Activated CD8-positive, alpha-beta memory T cell treated with anti-CD3 and anti-CD28 coated beads, Interleukin-2, amount 10 ng/mL, durations not matched to agents 7 days and 5 days (primary cell): ENCODE results near the gene ETV6. TPM values are rescaled to one million over a fixed set of nuclear protein-coding genes. Genes with fewer than 3 reads are reported as not detected.
"Not testable (repeated sequence)": the region's sequence is repeated elsewhere in the genome, so short reads cannot be mapped to it uniquely, and the experiment has no call there.

Source experiments
- ATAC-seq: fragments of 150-1000 bp; cut with Tn5 transposase; one replicate; pipeline ENCODE4 v1.10.0; 2021; ENCODE audit warnings: moderate library complexity
- CTCF ChIA-PET: fragments of 350-600 bp; sonication (Branson Sonifier 250); formaldehyde crosslinking; loops from one replicate; lab custom pipeline; 2021; ENCODE audit warnings: antibody characterized with exemption; lab: Charles Lee
- DNase-seq: peaks from one replicate; pipeline ENCODE4 v3.0.0-alpha.2; 2020
- H3K27ac Mint-ChIP-seq: one replicate; pipeline ENCODE4 v1.8.0; 2021; ENCODE audit warnings: mild to moderate bottlenecking, mixed read lengths
- H3K27me3 Mint-ChIP-seq: one replicate; pipeline ENCODE4 v1.8.0; 2021; ENCODE audit warnings: mixed read lengths
- H3K36me3 Mint-ChIP-seq: one replicate; pipeline ENCODE4 v1.8.0; 2021; ENCODE audit warnings: mild to moderate bottlenecking, mixed read lengths
- H3K4me1 Mint-ChIP-seq: one replicate; pipeline ENCODE4 v1.8.0; 2021; ENCODE audit warnings: mixed read lengths
- H3K4me3 Mint-ChIP-seq: one replicate; pipeline ENCODE4 v1.8.0; 2021; ENCODE audit warnings: mild to moderate bottlenecking, moderate library complexity, mixed read lengths
- H3K9me3 Mint-ChIP-seq: one replicate; pipeline ENCODE4 v1.8.0; 2022; ENCODE audit warnings: low read depth, mixed read lengths
- total RNA-seq, 2 experiments: library from RNA; stranded (reverse); gene quantifications; one replicate each; pipeline ENCODE4 v1.2.3, GENCODE V29; 2021

The ETV6 gene
- total RNA-seq, 2 experiments from 2014 or later = 29.4 to 32.6 TPM

GRCh38 chr12:11906286-11906935 lies 256.9 kb downstream of the ETV6 start:
- Mint-ChIP-seq H3K4me3 (no peak overlapping the region), H3K36me3 (peaks cover 15% of the 10 kb centered on the region), H3K27ac (no peak overlapping the region), H3K4me1 (peaks cover 24% of the 10 kb centered on the region), H3K9me3 (peaks cover 3% of the 10 kb centered on the region), H3K27me3 (peaks cover 4% of the 10 kb centered on the region)
- ATAC-seq (no peak), DNase-seq (no peak)
- CTCF ChIA-PET = no interaction called here

DNA sequence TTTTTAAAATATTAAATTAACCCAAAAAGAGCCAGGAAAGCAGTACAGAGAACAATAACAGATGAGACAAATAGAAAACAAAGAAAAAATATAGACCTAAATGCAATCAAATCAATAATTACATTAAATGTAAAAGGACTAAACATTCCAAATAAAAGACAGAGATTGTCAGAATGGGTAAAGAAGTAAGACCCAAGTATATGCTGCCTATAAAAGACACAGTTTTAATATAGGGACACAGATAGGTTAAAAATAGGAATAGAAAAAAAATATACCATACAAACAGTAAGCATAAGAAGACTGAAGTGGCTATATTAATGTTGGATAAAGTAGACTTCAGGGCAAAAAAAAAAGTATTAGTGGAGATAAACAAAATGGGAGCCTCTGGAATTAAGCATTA lies 258.2 kb downstream of the ETV6 start:
- Mint-ChIP-seq H3K4me3 (no peak overlapping the region), H3K4me1 (peaks cover 14% of the 10 kb centered on the region), H3K36me3 (peaks cover 18% of the 10 kb centered on the region), H3K27ac (no peak overlapping the region), H3K27me3 (peaks cover 12% of the 10 kb centered on the region), H3K9me3 (peaks cover 3% of the 10 kb centered on the region)
- no peak for ATAC-seq
- no peak for DNase-seq
- CTCF ChIA-PET = no interaction called here

- peaks cover 12% of the 10 kb centered on the region for H3K27me3 Mint-ChIP-seq
- peaks cover 18% of the 10 kb centered on the region for H3K36me3 Mint-ChIP-seq
- H3K4me3 Mint-ChIP-seq, ATAC-seq, H3K4me1 Mint-ChIP-seq, H3K27ac Mint-ChIP-seq, H3K9me3 Mint-ChIP-seq, DNase-seq: not testable (repeated sequence)
- CTCF ChIA-PET = interaction anchor here (0.6 kb wide), 1 partner anchor 11 kb away, joined by 3 read pairs; no protein-coding TSS in a partner anchor
These were observed 259.9 kb downstream of the ETV6 start for GRCh38 chr12:11909406-11909805.

GRCh38 chr12:11916113-11916512 lies 266.6 kb downstream of the ETV6 start:
- Mint-ChIP-seq H3K4me3 (no peak overlapping the region), H3K27ac (no peak overlapping the region), H3K4me1 (no peaks in the 10 kb centered on the region), H3K36me3 (peaks cover 3% of the 10 kb centered on the region), H3K27me3 (peaks cover 20% of the 10 kb centered on the region), H3K9me3 (no peaks in the 10 kb centered on the region)
- ATAC-seq (no peak), DNase-seq (no peak)
- CTCF ChIA-PET = interaction anchor here (0.7 to 1.2 kb wide), 2 partner anchors 116 to 194 kb away, joined by 3 to 5 read pairs; no protein-coding TSS in a partner anchor

DNA sequence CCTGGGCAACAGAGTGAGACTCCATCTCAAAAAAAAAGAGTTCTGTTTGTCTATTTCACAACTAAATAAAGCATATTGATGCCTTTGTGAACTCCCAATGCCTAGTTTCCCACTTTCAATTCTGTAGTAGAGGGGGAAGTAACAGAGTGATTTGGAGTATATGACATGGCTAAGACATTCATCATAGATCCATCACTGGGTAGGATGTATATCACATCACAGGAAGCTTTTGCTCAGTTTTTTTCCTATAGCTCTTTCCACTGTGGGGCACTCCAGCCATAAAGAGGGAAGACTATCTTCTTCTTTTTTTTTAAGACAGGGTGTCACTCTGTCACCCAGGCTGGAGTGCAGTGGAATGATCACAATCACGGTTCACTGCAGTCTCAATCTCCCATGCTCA lies 267.3 kb downstream of the ETV6 start:
- H3K4me1 Mint-ChIP-seq = no peaks in the 10 kb centered on the region

GRCh38 chr12:11917501-11917900 lies 268.0 kb downstream of the ETV6 start:
- ATAC-seq = no peak
- Mint-ChIP-seq H3K4me1 (no peaks in the 10 kb centered on the region), H3K4me3 (no peak overlapping the region), H3K27ac (no peak overlapping the region), H3K27me3 (peaks cover 20% of the 10 kb centered on the region), H3K9me3 (no peaks in the 10 kb centered on the region), H3K36me3 (no peaks in the 10 kb centered on the region)
- CTCF ChIA-PET = interaction anchor here (1.2 kb wide), 1 partner anchor 115 kb away, joined by 5 read pairs; no protein-coding TSS in a partner anchor
- DNase-seq = no peak

More for the DNA sequence above, 267.3 kb downstream of the ETV6 start:
- no peaks in the 10 kb centered on the region for H3K9me3 Mint-ChIP-seq
- ATAC-seq (no peak), DNase-seq (no peak)
- CTCF ChIA-PET = interaction anchor here (0.7 to 1.2 kb wide), 2 partner anchors 116 to 195 kb away, joined by 3 to 5 read pairs; no protein-coding TSS in a partner anchor
- H3K4me3 Mint-ChIP-seq = no peak overlapping the region
- peaks cover 21% of the 10 kb centered on the region for H3K27me3 Mint-ChIP-seq
- peaks cover 1% of the 10 kb centered on the region for H3K36me3 Mint-ChIP-seq
- no peak overlapping the region for H3K27ac Mint-ChIP-seq

- Mint-ChIP-seq H3K4me3 (no peak overlapping the region), H3K27me3 (peaks cover 22% of the 10 kb centered on the region), H3K27ac (no peak overlapping the region), H3K36me3 (no peaks in the 10 kb centered on the region), H3K4me1 (no peaks in the 10 kb centered on the region), H3K9me3 (no peaks in the 10 kb centered on the region)
- CTCF ChIA-PET = no interaction called here
- no peak for DNase-seq
- no peak for ATAC-seq
These were observed 270.8 kb downstream of the ETV6 start for GRCh38 chr12:11920231-11920630.

DNA sequence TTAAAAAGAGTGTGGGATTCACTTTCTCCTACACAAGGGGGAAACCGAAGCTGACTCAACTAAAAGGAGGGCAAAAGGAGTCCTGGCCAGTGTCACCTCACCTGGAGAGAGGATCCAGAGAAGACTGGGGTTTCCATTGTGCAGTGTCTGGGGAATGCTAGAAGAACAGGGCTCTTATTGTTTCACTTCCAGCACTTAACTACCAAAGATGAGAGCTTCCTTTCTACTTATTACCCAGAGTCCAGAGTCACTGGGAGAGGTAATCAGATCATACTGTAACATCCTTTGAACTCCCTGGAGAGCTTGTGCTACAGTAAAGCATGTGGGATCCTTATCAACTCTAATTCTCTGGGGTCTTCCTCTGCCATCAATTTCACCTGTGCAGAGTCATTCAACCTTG lies 272.9 kb downstream of the ETV6 start:
- no peaks in the 10 kb centered on the region for H3K4me1 Mint-ChIP-seq
- no peak for ATAC-seq

GRCh38 chr12:11923067-11923466 lies 273.6 kb downstream of the ETV6 start:
- Mint-ChIP-seq H3K36me3 (no peaks in the 10 kb centered on the region), H3K9me3 (no peaks in the 10 kb centered on the region), H3K27me3 (peaks cover 25% of the 10 kb centered on the region), H3K4me3 (no peak overlapping the region), H3K4me1 (no peaks in the 10 kb centered on the region), H3K27ac (no peak overlapping the region)
- CTCF ChIA-PET = no interaction called here
- ATAC-seq = no peak
- DNase-seq = no peak

More for the DNA sequence above, 272.9 kb downstream of the ETV6 start:
- CTCF ChIA-PET = interaction anchor here (2.1 kb wide), 1 partner anchor 110 kb away, joined by 5 read pairs; no protein-coding TSS in a partner anchor
- Mint-ChIP-seq H3K27me3 (peaks cover 28% of the 10 kb centered on the region), H3K9me3 (no peaks in the 10 kb centered on the region), H3K36me3 (no peaks in the 10 kb centered on the region), H3K27ac (no peak overlapping the region), H3K4me3 (no peak overlapping the region)
- no peak for DNase-seq

DNA sequence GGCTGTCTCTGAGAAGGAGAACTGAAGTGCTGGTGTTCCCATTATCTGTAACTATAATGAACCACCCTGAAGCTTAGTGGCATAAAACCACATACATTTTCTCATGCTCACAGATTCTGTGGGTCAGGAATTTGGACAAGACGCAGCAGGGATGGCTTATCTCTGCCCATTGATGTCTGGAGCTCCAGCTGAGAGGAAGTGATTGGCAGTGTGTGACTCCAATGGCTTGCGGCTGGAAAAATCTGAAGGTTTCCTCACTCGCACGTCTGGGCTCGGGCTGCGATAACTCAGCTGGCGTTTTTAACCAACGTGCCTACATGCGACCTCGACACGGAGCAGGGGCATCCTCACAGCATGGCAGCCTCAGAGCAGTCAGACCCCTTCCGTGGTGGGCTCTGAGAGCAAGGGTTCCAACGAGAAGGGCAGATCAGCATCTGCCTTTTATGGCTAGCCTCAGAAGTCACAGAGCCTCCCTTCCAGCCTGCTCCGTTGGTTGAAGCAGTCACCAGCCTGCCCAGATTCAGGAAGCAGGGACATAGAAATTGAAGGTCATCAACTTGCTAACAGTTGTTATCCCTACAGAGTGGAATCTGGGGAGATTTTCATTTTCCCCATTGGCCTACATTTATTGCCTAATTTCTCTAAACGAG lies 277.9 kb downstream of the ETV6 start:
- ATAC-seq = no peak
- no peak overlapping the region for H3K27ac Mint-ChIP-seq
- no peaks in the 10 kb centered on the region for H3K4me1 Mint-ChIP-seq
- H3K4me3 Mint-ChIP-seq = no peak overlapping the region
- peaks cover 13% of the 10 kb centered on the region for H3K27me3 Mint-ChIP-seq
- H3K36me3 Mint-ChIP-seq = no peaks in the 10 kb centered on the region
- DNase-seq = no peak
- CTCF ChIA-PET = interaction anchor here (1.3 kb wide), 1 partner anchor 105 kb away, joined by 4 read pairs; no protein-coding TSS in a partner anchor
- no peaks in the 10 kb centered on the region for H3K9me3 Mint-ChIP-seq

GRCh38 chr12:11929714-11930113 lies 280.2 kb downstream of the ETV6 start:
- Mint-ChIP-seq H3K4me1 (no peaks in the 10 kb centered on the region), H3K27me3 (peaks cover 13% of the 10 kb centered on the region), H3K4me3 (no peak overlapping the region), H3K36me3 (no peaks in the 10 kb centered on the region), H3K27ac (no peak overlapping the region), H3K9me3 (no peaks in the 10 kb centered on the region)
- ATAC-seq = no peak
- CTCF ChIA-PET = no interaction called here
- no peak for DNase-seq

GRCh38 chr12:11939223-11939622 lies 289.7 kb downstream of the ETV6 start:
- Mint-ChIP-seq H3K36me3 (no peaks in the 10 kb centered on the region), H3K4me1 (peaks cover 2% of the 10 kb centered on the region), H3K4me3 (no peak overlapping the region), H3K9me3 (no peaks in the 10 kb centered on the region), H3K27ac (no peak overlapping the region), H3K27me3 (no peaks in the 10 kb centered on the region)
- CTCF ChIA-PET = no interaction called here
- ATAC-seq (no peak), DNase-seq (no peak)

GRCh38 chr12:11941606-11942337 lies 292.3 kb downstream of the ETV6 start:
- no peak overlapping the region for H3K4me3 Mint-ChIP-seq
- CTCF ChIA-PET = no interaction called here
- no peak for ATAC-seq
- no peak overlapping the region for H3K27ac Mint-ChIP-seq
- no peak for DNase-seq
- no peaks in the 10 kb centered on the region for H3K36me3 Mint-ChIP-seq
- H3K27me3 Mint-ChIP-seq = no peaks in the 10 kb centered on the region
- peaks cover 2% of the 10 kb centered on the region for H3K4me1 Mint-ChIP-seq
- H3K9me3 Mint-ChIP-seq = no peaks in the 10 kb centered on the region
